ENCODE measurements around the gene CLEC12A.

GRCh38 chr12:9999016-9999415, 27.8 kb downstream of the CLEC12A start, which contains the start of gene CLEC1B:
- TF ChIP-seq RAD21 (IDR thresholded peaks at IDR 0.05; ENCODE audit: low read length) (no peak), NFE2L2 (IDR thresholded peaks at IDR 0.05; ENCODE audit: low read depth, low read length) (no peak), MAZ (IDR thresholded peaks at IDR 0.05; ENCODE audit: borderline replicate concordance, low read depth, low read length) (no peak), USF2 (IDR thresholded peaks at IDR 0.05; ENCODE audit: low read depth, low read length) (no peak), CTCF (conservative IDR thresholded peaks at IDR 0.05; ENCODE audit: low read depth, low read length) (no peak), RFX5 (IDR thresholded peaks at IDR 0.05; ENCODE audit: low read depth, low read length) (no peak), POLR2A (IDR thresholded peaks at IDR 0.05; ENCODE audit: low read depth, low read length) (no peak)

All from IMR-90 (cell line).